ENCODE measurements around the gene C6orf118. TPM values are rescaled to one million over a fixed set of nuclear protein-coding genes. Genes with fewer than 3 reads are reported as not detected.

The C6orf118 gene
- total RNA-seq, 8 experiments from 2014 or later, result 0.45 to 21.2 (median 5.0) TPM; not detected in 2

GRCh38 chr6:165232731-165233488 is 76.5 kb downstream of the C6orf118 start:
- H3K4me1 ChIP-seq (replicated peaks in 1 of 2), result peaks cover 30 to 34% of the 10 kb centered on the region in 2 donors
- no peak overlapping the region for H3K4me3 ChIP-seq
- no peak for ATAC-seq (replicated peaks in 6 of 8)
- H3K27ac ChIP-seq, result peak overlapping the region; percentile 37 to 42
- in situ Hi-C loops (cut with MboI; ENCODE audit: low pct_unique_long_range_greater_than_20kb in 2 of 9, low sequenced_read_pairs in 9 of 9, unreplicated experiment in 9 of 9), result loop anchor here in 4 of 9 experiments (10.0 to 25.0 kb wide), 4 partner anchors 178 to 1821 kb away; partner anchors contain the start of gene QKI (in 2 of the 4)
- 44 to 100% (median 78%) methylated on average over 2 to 8 of the region's 8 CpGs; no CpG with 5 or more reads in 4 of the 10 experiments for WGBS, 10 experiments

GRCh38 chr6:165231581-165232561 is 77.5 kb downstream of the C6orf118 start:
- no peak overlapping the region for H3K4me3 ChIP-seq
- peak; percentile 53 to 90 (median 80) for ATAC-seq (replicated peaks in 6 of 8)
- H3K27ac ChIP-seq, result peak overlapping the region; percentile 37 to 42
- peaks cover 30 to 34% of the 10 kb centered on the region in 2 donors for H3K4me1 ChIP-seq (replicated peaks in 1 of 2)
- in situ Hi-C loops (cut with MboI; ENCODE audit: low pct_unique_long_range_greater_than_20kb in 2 of 9, low sequenced_read_pairs in 9 of 9, unreplicated experiment in 9 of 9), result loop anchor here in 4 of 9 experiments (10.0 to 25.0 kb wide), 4 partner anchors 177 to 1820 kb away; partner anchors contain the start of gene QKI (in 2 of the 4)
- 0 to 68% (median 49%) methylated on average over 1 to 16 of the region's 17 CpGs for WGBS, 10 experiments

DNA sequence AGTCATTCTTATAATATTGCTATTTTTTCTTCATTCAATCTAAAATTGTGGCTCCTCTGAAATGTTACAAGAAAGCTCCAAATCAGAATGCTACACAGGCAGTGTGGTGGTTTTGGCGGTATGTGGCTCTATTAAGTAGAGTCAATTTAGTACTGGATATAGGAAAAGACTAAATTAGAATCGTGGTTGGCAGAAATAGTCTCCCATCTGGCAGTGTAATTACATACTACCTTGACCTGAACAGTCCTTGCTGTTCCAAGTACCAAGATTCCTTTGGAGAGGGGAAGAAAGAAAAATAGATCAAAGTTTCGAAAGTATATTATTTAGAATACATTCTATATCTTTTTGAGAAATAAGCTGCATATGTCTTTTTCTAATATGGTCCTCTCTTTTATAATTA is 78.2 kb downstream of the C6orf118 start:
- 0 to 90% (median 79%) methylated on average over 1 to 3 of the region's 3 CpGs; no CpG with 5 or more reads in 1 of the 10 experiments for WGBS, 10 experiments
- Histone ChIP-seq H3K4me3 (no peak overlapping the region), H3K4me1 (replicated peaks in 1 of 2) (peaks cover 30 to 34% of the 10 kb centered on the region in 2 donors), H3K27ac (peak overlapping the region in 1 of 2 donors; percentile 66)
- in situ Hi-C loops (cut with MboI; ENCODE audit: low pct_unique_long_range_greater_than_20kb in 2 of 9, low sequenced_read_pairs in 9 of 9, unreplicated experiment in 9 of 9), result loop anchor here in 4 of 9 experiments (10.0 to 25.0 kb wide), 4 partner anchors 176 to 1819 kb away; partner anchors contain the start of gene QKI (in 2 of the 4)
- ATAC-seq (replicated peaks in 6 of 8), result peak in 5 of 8 experiments; percentile 18 to 45 (median 20)

Data from motor neuron (in vitro differentiated cells).